Epithelial cell of proximal tubule (primary cell): ENCODE data around the gene GALNT9. TPM values are rescaled to one million over a fixed set of nuclear protein-coding genes. Genes with fewer than 3 reads are reported as not detected.

Experiments
- DNase-seq: peaks from one replicate; pipeline ENCODE4 v3.0.0-alpha.2; 2011; ENCODE audit warnings: low read depth
- H3K4me3 ChIP-seq: 2 replicates; pipeline ENCODE4 v1.5.1; 2011; ENCODE audit warnings: low read depth, mild to moderate bottlenecking, low read length
- total RNA-seq: library from RNA; depleted of rRNA; stranded (reverse); fragments of >200 nt; gene quantifications from 2 replicates; pipeline ENCODE4 v1.2.3, GENCODE V29; 2015
- TF ChIP-seq, protein P1 (sequence below): conservative IDR thresholded peaks from 2 replicates; pipeline ENCODE4 v1.5.1; 2012; ENCODE audit warnings: low read depth, mild to moderate bottlenecking, low read length

The GALNT9 gene
- total RNA-seq, 1 donor from 2014 or later: not detected

DNA sequence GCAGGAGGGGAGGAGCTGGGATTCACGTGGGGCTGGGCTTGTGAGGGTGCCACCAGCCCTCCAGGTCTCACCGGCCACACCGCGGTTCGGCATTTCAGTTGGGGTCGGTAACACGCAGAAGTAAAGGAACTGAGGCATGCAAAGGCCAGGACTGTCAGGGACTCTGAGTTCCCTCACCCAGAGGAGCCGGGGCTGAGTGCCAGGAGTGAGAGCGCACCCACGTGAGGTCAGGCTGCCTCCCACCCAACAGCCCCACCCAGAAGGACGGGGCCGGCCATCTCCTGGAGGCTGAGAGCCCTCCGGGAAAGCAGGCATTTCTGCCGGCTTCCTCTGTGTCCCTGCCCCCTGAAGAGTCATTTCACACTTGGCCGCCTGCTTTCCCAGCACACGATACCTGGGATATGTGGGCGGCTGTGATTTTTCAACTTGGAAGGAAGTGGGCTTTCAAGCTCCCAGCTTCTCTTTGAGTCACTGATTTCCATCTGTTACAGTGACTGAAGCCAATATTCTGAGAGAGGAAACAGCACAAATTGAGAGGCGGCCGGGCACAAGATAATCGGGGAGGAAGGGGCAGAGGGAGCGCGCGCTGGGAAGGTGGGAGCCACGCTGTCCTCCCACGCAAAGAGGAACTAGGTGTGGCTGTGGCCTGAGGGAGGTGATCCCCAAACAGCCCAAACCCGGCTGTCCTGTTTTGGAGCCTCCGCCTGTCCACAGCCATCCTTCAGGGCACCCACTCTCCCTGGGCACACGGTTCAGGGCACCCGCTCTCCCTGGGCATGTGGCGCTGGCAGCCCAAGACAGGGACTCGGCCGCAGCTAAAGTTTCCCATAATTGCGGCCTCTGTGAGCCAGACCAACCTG lies 19.0 kb downstream of the GALNT9 start:
- no peak for DNase-seq
- TF ChIP-seq, protein P1, sequence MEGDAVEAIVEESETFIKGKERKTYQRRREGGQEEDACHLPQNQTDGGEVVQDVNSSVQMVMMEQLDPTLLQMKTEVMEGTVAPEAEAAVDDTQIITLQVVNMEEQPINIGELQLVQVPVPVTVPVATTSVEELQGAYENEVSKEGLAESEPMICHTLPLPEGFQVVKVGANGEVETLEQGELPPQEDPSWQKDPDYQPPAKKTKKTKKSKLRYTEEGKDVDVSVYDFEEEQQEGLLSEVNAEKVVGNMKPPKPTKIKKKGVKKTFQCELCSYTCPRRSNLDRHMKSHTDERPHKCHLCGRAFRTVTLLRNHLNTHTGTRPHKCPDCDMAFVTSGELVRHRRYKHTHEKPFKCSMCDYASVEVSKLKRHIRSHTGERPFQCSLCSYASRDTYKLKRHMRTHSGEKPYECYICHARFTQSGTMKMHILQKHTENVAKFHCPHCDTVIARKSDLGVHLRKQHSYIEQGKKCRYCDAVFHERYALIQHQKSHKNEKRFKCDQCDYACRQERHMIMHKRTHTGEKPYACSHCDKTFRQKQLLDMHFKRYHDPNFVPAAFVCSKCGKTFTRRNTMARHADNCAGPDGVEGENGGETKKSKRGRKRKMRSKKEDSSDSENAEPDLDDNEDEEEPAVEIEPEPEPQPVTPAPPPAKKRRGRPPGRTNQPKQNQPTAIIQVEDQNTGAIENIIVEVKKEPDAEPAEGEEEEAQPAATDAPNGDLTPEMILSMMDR: no peak

GRCh38 chr12:132309596-132310086 lies 19.7 kb downstream of the GALNT9 start:
- H3K4me3 ChIP-seq: no peak overlapping the region
- TF ChIP-seq, protein P1: no peak

More for the DNA sequence above, 19.0 kb downstream of the GALNT9 start:
- H3K4me3 ChIP-seq: peak overlapping the region; percentile 13

DNA sequence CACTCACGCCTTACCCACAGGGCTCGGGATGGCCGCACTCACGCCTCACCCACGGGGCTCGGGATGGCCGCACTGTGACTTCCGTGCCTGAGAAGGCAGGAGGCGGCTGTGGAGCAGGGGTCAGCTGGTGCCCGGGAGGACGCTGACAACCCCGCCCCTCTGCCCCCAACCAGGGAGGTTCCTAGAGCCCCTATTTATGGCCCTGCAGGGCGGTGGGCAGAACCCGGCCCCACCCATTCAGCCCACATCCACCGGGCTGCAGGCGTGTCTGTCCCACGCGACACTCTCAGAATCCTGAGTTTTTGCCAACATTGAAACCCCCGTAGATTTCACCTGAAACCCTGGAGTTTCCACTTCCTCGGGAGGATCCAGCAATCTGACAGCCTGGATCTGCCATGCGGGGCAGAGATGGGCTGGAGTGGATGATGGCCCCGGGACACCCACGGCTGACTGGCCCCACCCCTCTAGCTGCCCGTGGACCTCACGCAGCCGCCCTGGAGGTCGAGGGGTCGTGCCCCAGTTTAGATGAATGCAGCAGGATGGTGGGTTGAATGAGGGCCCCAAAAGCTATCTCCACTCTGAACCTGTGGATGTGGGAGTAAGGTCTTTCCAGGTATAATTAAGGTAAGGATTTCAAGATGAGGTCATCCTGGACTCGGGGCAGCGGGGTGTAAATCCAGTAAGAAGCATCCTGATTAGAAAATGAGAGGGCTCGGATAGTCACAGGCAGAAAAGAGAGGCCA lies 20.4 kb downstream of the GALNT9 start:
- TF ChIP-seq, protein P1: no peak
- no peak for DNase-seq
- H3K4me3 ChIP-seq: no peak overlapping the region

More at GRCh38 chr12:132309596-132310086, 19.7 kb downstream of the GALNT9 start:
- DNase-seq: no peak

- H3K4me3 ChIP-seq: no peak overlapping the region
- DNase-seq: no peak
- TF ChIP-seq, protein P1: no peak
Measured at GRCh38 chr12:132307976-132308852, 21.2 kb downstream of the GALNT9 start.

DNA sequence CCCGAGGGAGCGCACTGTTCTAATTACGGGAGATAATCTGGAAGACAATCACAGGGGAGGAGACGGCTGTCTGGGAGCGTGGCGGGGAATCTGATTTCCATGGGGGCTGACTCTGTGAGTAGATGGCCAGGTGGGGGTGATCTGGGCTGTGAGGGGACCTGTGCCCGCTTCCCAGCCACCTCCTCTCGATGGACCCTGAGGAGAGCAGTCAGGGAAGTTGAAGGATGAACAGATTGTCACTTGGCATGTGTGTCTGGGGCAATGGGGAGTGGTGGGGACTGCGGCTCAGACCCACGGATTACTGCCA lies 22.6 kb downstream of the GALNT9 start:
- DNase-seq: no peak
- TF ChIP-seq, protein P1: no peak
- no peak overlapping the region for H3K4me3 ChIP-seq
